Ishikawa (cell line): Measurements from ENCODE around the gene PIBF1.

Experiments used
- CREB1 ChIP-seq: IDR thresholded peaks from 2 replicates; pipeline ENCODE4 v1.6.1; 2012; ENCODE audit warnings: low read depth
- EP300 ChIP-seq: IDR thresholded peaks from 2 replicates; pipeline ENCODE4 v1.6.1; 2012; ENCODE audit warnings: borderline replicate concordance
- FOXM1 ChIP-seq: IDR thresholded peaks from 2 replicates; pipeline ENCODE4 v1.6.1; 2012; ENCODE audit warnings: low read depth, borderline replicate concordance
- NFIC ChIP-seq: IDR thresholded peaks from 2 replicates; pipeline ENCODE4 v1.6.1; 2012
- REST ChIP-seq: IDR thresholded peaks from 2 replicates; pipeline ENCODE4 v1.6.1; 2012; ENCODE audit warnings: low read depth, mild to moderate bottlenecking
- TAF1 ChIP-seq: IDR thresholded peaks from 2 replicates; pipeline ENCODE4 v1.6.1; 2012; ENCODE audit warnings: low read depth, mild to moderate bottlenecking
- TEAD4 ChIP-seq: IDR thresholded peaks from 2 replicates; pipeline ENCODE4 v1.6.1; 2012
- YY1 ChIP-seq: IDR thresholded peaks from 2 replicates; pipeline ENCODE4 v1.6.1; 2012; ENCODE audit warnings: low read depth

- no peak for TF ChIP-seq YY1
- TF ChIP-seq CREB1, result no peak
- TF ChIP-seq REST, result no peak
- TF ChIP-seq TEAD4, result no peak
- no peak for TF ChIP-seq TAF1
- no peak for TF ChIP-seq EP300
- TF ChIP-seq FOXM1, result no peak
- no peak for TF ChIP-seq NFIC
These were observed 178.2 kb downstream of the PIBF1 start for GRCh38 chr13:72960114-72960513.
